ENCODE measurements around the gene PRSS27.

PRSS27 gene

DNA sequence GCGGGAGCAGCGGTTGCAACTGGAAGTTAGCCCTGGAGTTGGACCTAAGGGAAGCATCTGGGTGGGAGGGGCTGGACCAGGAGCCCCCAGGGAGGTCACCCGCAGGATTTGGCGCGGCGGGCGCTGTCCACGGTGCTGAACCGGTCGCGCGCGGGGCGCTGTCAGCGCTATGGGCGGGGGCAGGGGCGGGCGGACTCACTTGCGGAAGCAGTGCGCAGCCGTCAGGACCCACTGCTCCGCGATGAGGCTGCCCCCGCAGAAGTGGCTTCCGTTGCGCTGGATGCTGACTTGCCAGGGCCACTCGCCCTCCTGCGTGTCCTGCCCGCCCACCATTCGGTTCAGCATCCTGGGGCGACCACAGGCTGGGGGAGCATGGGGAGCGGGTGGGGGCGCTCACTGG, 4.5 kb downstream of the PRSS27 start:
- H3K27me3 ChIP-seq (ENCODE audit: insufficient read depth, low read length) = no peaks in the 10 kb centered on the region
- no peak overlapping the region for H2AFZ ChIP-seq (ENCODE audit: low read depth, low read length)
- no peak overlapping the region for H3K4me3 ChIP-seq (ENCODE audit: low read length)
- H3K36me3 ChIP-seq (ENCODE audit: insufficient read depth, low read length) = peaks cover 3% of the 10 kb centered on the region
- no peaks in the 10 kb centered on the region for H3K9me3 ChIP-seq (ENCODE audit: low read length)
- H3K4me1 ChIP-seq (ENCODE audit: insufficient read depth, low read length) = peaks cover 3% of the 10 kb centered on the region

DNA sequence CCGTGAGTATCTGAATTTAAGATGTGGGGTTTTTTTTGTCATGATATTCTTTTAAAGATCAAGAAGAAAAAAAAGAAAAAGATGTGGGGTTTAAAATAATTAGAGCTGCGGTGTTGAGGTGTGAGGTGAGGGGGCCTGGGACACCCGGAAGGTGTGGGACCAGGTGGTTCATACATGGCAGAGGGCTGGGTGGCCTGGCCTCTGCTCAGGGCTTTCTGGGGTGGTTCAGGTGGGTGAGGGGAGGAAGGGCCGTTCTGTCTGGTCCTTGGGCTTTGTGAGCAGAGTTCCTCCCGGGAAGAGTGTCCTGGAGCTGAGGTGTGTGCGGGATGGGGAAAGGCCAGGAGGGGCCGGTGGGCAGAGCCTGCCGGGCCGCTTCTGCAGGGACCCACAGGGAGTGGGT, 5.0 kb downstream of the PRSS27 start:
- H3K4me1 ChIP-seq (ENCODE audit: insufficient read depth, low read length) = peaks cover 3% of the 10 kb centered on the region
- no peaks in the 10 kb centered on the region for H3K9me3 ChIP-seq (ENCODE audit: low read length)
- H3K27me3 ChIP-seq (ENCODE audit: insufficient read depth, low read length) = no peaks in the 10 kb centered on the region
- no peak overlapping the region for H3K4me3 ChIP-seq (ENCODE audit: low read length)
- no peak overlapping the region for H2AFZ ChIP-seq (ENCODE audit: low read depth, low read length)
- peaks cover 3% of the 10 kb centered on the region for H3K36me3 ChIP-seq (ENCODE audit: insufficient read depth, low read length)

DNA sequence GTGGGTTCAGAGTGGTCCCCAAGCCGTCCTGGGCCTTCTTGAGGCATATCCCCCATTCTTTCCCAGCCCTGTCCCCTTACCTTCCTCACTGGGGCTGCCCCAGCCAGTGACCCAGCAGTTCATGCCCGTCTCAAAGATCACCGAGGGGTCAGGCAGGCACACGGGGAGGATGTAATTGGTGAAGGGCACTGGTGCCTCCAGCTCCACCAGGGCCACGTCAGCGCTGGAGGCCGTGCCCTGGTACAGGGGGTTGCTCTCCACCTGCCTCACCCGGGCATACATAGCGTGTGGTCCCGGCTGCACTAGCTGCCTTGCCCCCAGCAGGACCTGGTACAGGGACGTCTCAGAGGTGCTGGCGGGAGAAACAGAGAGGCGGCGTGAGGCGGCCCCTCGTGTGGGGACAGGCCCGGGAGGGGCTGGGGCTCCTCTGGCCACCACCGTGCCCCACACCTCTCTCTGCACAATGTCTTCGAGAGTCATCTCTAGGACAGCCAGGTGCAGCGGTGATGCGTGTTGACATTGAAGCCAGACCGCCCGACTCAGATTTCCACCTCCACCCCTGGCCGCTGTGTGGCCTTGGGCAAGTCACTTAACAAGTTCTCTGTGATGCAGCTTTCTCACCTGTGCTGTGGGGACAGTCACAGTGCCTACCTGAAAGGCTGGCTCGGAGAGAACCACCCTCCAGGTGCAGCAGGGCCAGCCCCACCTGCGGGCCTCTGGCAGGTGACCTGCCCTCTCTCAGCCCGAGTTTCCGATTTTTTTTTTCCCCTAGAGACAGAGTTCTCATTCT, 5.8 kb downstream of the PRSS27 start:
- Histone ChIP-seq H3K4me3 (ENCODE audit: low read length) (no peak overlapping the region), H3K36me3 (ENCODE audit: insufficient read depth, low read length) (peaks cover 6% of the 10 kb centered on the region), H3K9me3 (ENCODE audit: low read length) (no peaks in the 10 kb centered on the region), H2AFZ (ENCODE audit: low read depth, low read length) (no peak overlapping the region), H3K27me3 (ENCODE audit: insufficient read depth, low read length) (no peaks in the 10 kb centered on the region), H3K4me1 (ENCODE audit: insufficient read depth, low read length) (no peaks in the 10 kb centered on the region)

DNA sequence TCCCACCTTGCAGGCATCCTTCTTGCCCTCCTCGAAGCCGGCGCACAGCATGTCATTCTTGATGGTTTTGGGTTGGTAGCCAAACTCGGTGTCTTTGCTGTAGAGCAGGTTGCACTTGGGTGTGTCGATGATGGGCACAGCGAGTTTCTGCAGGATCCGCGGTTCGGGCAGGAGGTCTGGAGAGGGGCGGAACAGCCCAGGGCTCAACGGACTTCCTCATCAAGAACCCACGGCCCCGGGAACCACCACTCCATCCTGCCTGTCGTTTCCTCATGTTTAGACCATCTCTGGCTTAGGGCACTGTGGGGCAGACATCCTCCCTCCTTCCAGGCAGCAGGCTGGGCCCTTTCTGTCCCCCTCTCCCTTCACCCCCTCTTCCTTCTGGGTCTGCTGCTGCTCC, 6.5 kb downstream of the PRSS27 start:
- H3K27me3 ChIP-seq (ENCODE audit: insufficient read depth, low read length) = no peaks in the 10 kb centered on the region

DNA sequence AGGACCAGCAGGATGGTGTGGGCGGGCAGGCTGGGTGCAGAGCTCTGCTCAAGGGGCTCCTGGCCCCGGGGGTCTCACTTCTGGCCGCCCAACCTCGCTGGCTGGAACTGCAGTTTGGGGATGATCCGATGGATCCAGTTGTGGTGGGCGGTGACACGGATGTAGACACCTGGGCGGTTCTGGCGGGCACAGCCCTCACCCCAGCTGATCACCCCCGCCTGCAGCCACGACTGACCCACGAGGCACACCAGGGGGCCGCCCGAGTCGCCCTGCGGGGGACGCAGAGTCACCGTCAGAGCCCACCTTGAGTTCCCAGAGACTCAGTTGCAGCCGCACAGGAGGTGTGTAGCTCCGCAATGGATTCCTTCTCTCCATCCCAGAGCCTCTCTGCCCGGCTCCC, 7.5 kb downstream of the PRSS27 start:
- H2AFZ ChIP-seq (ENCODE audit: low read depth, low read length) = no peak overlapping the region
- peaks cover 19% of the 10 kb centered on the region for H3K36me3 ChIP-seq (ENCODE audit: insufficient read depth, low read length)
- no peaks in the 10 kb centered on the region for H3K4me1 ChIP-seq (ENCODE audit: insufficient read depth, low read length)
- no peak overlapping the region for H3K4me3 ChIP-seq (ENCODE audit: low read length)
- H3K9me3 ChIP-seq (ENCODE audit: low read length) = no peaks in the 10 kb centered on the region
- H3K27me3 ChIP-seq (ENCODE audit: insufficient read depth, low read length) = no peaks in the 10 kb centered on the region

More for the DNA sequence above, 6.5 kb downstream of the PRSS27 start:
- H3K9me3 ChIP-seq (ENCODE audit: low read length) = no peaks in the 10 kb centered on the region
- H3K4me1 ChIP-seq (ENCODE audit: insufficient read depth, low read length) = no peaks in the 10 kb centered on the region
- H3K36me3 ChIP-seq (ENCODE audit: insufficient read depth, low read length) = peaks cover 9% of the 10 kb centered on the region
- no peak overlapping the region for H2AFZ ChIP-seq (ENCODE audit: low read depth, low read length)
- no peak overlapping the region for H3K4me3 ChIP-seq (ENCODE audit: low read length)

DNA sequence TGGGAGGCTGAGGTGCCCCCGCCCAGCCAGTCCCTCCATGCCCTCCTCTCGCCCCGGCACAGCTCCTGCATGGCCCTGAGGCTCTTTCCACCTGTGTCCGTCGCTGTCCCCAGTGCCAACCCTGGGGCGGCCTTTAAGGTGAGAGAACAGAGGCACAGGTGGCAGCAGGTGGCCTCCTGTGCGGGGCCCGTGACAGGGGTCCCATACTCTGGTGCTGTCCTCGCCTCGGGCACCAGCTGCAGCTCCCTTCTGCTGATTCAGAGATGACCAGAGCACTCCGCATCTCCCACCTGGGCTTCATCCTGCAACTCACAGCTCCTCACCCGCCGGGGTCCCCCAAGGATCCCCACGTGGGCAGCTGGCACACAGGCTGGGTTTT, 8.0 kb downstream of the PRSS27 start:
- Histone ChIP-seq H3K36me3 (ENCODE audit: insufficient read depth, low read length) (peaks cover 24% of the 10 kb centered on the region), H2AFZ (ENCODE audit: low read depth, low read length) (no peak overlapping the region), H3K27me3 (ENCODE audit: insufficient read depth, low read length) (no peaks in the 10 kb centered on the region), H3K4me3 (ENCODE audit: low read length) (no peak overlapping the region), H3K4me1 (ENCODE audit: insufficient read depth, low read length) (no peaks in the 10 kb centered on the region), H3K9me3 (ENCODE audit: low read length) (no peaks in the 10 kb centered on the region)

DNA sequence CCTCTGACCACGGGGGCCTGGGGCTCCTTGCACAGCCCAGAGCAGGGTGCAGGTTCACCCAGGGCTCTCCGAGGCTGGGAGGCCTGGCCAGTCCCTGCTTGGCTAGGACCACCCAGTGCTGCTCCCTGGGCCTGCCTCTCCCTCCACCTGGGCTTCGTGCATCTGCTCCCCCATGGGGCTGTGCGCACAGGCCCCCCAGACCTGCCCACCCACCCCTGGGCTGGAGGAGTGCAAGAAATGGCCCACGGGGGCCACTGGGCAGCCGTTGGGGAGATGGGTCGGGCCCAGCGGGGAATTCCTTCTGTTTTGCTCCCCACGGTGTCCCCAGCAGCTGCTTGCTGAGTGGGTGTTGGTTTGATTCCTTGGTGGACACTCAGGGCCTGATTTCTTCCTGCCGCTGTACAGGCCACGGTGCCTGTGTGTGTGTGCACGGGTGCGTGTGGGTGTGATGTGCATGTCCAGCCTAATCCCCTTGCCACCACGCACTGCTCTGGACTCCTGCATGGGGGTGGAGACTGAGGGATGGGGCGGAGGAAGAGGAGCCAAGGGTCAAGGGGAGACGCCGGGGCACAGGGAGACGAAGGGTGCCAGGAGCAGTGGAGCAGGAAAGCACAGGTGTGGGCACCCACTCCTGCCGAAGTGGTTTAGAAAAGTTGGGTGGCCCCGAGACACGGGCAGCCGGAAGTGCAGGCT, 8.5 kb downstream of the PRSS27 start:
- Histone ChIP-seq H3K4me3 (ENCODE audit: low read length) (no peak overlapping the region), H2AFZ (ENCODE audit: low read depth, low read length) (no peak overlapping the region), H3K36me3 (ENCODE audit: insufficient read depth, low read length) (peaks cover 25% of the 10 kb centered on the region)

DNA sequence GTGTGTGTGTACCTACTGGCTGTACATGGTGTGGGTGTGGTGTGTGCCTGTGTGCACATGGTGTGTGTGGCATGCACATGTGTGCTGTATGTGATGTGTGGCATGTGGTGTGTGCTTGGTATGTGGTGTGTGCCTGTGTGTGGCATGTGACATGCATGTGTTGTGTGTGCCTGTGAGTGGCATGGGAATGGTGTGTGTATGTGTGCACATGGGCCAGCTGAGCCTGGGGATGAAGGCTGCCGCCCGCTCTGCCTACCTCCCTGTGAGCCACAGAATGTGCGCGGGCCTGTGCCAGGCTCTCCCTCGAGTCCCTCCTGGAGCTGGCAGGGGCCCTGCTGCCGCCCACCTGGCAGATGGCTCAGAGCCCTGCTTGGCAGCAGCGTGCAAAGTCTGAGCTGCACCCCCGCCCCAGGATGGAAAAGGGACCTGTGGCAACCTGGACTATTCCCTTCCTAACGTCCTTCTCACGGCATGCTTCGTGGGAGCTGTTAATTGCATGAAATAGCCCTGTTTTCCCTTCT, 9.3 kb downstream of the PRSS27 start:
- H3K4me3 ChIP-seq (ENCODE audit: low read length) = no peak overlapping the region
- H3K4me1 ChIP-seq (ENCODE audit: insufficient read depth, low read length) = no peaks in the 10 kb centered on the region
- no peaks in the 10 kb centered on the region for H3K27me3 ChIP-seq (ENCODE audit: insufficient read depth, low read length)
- H2AFZ ChIP-seq (ENCODE audit: low read depth, low read length) = no peak overlapping the region
- no peaks in the 10 kb centered on the region for H3K9me3 ChIP-seq (ENCODE audit: low read length)
- H3K36me3 ChIP-seq (ENCODE audit: insufficient read depth, low read length) = peaks cover 31% of the 10 kb centered on the region

More for the DNA sequence above, 8.5 kb downstream of the PRSS27 start:
- no peaks in the 10 kb centered on the region for H3K9me3 ChIP-seq (ENCODE audit: low read length)
- no peaks in the 10 kb centered on the region for H3K27me3 ChIP-seq (ENCODE audit: insufficient read depth, low read length)
- H3K4me1 ChIP-seq (ENCODE audit: insufficient read depth, low read length) = no peaks in the 10 kb centered on the region

DNA sequence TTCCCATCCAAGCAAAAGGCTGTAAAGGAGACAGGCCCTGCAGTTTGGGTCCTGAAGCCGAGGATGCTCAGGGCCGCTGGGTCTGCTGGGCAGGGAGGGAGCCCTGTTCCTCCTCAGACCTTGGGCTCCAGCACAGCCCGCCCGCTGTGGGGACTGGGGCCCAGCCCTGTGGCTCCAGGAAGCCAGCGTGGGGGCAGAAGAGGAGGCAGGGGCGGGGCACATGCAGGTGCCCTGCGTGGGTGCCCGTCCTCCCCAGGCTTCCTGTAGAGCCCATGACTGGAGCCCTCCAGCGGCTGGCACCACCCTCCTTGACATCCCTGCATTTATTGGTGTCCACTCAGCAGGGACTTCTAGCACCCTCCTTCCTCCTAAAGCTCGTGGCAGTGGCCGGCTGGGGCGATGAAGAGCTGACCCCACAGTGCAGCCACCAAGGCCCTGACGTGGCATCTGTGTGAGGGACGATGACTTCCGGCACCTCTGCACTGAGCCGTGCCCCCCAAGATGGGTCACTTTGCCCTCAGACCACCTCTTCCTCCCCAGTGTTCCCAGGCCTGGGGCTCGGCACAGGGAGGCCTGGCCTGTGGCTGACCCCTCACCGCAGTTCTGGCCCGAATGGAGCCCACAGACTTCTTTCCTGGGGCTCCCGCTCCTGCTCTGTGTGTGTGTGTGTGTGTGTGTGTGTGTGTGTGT, 9.9 kb downstream of the PRSS27 start:
- Histone ChIP-seq H2AFZ (ENCODE audit: low read depth, low read length) (no peak overlapping the region), H3K36me3 (ENCODE audit: insufficient read depth, low read length) (peaks cover 36% of the 10 kb centered on the region), H3K4me3 (ENCODE audit: low read length) (no peak overlapping the region), H3K9me3 (ENCODE audit: low read length) (no peaks in the 10 kb centered on the region), H3K27me3 (ENCODE audit: insufficient read depth, low read length) (no peaks in the 10 kb centered on the region), H3K4me1 (ENCODE audit: insufficient read depth, low read length) (no peaks in the 10 kb centered on the region)

DNA sequence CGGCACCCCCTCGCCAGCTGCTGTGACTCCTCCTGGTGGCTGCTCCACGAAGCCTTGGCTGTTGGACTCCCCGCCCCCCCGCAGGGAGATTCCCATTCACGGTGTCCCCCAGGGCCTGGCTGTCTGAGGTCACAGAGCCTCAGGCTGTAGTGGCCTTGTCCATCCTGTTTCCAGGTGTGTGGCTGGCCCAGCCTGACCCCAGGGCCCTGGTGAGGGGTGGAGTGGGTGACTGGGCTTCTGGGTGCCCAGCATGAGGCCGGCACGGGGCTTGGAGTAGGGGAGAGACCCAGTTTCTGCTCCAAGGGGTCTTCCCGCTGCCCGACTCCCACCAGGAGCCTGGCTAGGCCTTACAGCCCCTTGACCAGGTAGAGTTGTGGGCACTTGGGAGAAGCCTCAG, 10.4 kb downstream of the PRSS27 start:
- Histone ChIP-seq H3K4me3 (ENCODE audit: low read length) (no peak overlapping the region), H3K27me3 (ENCODE audit: insufficient read depth, low read length) (no peaks in the 10 kb centered on the region), H3K4me1 (ENCODE audit: insufficient read depth, low read length) (no peaks in the 10 kb centered on the region), H3K36me3 (ENCODE audit: insufficient read depth, low read length) (peaks cover 42% of the 10 kb centered on the region), H2AFZ (ENCODE audit: low read depth, low read length) (no peak overlapping the region), H3K9me3 (ENCODE audit: low read length) (no peaks in the 10 kb centered on the region)

DNA sequence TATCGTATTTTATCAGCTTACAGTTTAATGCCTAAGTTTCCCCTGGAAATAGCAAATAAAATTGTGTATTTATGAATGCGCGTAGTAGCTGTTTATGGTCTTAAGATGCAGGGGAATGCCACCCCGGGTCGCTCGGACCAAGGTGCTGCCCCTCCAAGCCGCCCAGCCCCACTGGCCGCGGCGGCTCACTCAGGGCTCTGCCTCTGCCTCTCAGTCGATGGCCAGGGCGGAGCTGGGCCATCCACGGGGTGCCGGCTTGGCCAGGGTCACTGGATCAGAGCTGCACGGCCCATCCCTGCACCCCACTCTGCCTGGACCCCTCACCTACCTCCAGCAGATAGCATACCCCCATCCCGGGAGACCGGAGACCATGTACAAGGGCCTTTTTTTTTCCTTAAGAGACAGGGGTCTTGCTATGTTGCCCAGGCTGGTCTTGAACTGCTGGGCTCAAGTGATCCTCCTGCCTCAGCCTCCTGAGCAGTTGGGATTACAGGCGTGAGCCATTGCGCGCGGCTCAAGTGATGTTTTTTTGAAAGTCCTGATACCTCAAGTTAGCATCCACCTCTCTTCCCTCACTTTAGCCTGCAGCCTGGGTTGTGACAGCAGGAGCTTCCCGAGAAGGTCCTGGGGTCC, 11.0 kb downstream of the PRSS27 start:
- H3K27me3 ChIP-seq (ENCODE audit: insufficient read depth, low read length) = no peaks in the 10 kb centered on the region
- H3K4me1 ChIP-seq (ENCODE audit: insufficient read depth, low read length) = no peaks in the 10 kb centered on the region
- H2AFZ ChIP-seq (ENCODE audit: low read depth, low read length) = no peak overlapping the region
- no peaks in the 10 kb centered on the region for H3K9me3 ChIP-seq (ENCODE audit: low read length)
- H3K36me3 ChIP-seq (ENCODE audit: insufficient read depth, low read length) = peaks cover 42% of the 10 kb centered on the region
- H3K4me3 ChIP-seq (ENCODE audit: low read length) = no peak overlapping the region

DNA sequence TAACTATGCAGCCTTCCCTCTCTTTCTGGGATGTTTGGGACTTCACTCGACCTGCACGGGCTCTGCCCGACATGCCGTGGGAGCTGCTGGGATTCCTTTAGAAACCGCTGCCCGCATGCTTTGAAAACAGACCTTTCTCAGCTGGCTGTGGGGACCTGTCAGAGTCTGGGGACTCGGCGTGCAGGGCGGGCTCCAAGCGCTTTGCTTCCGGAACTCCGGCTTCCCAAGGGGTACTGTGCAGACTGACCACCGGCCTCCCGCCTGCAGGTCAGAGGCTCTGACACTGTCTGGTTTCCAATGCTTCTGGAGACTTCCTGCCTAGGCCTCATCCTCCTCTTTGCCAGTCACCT, 11.8 kb downstream of the PRSS27 start:
- no peaks in the 10 kb centered on the region for H3K27me3 ChIP-seq (ENCODE audit: insufficient read depth, low read length)
- no peak overlapping the region for H2AFZ ChIP-seq (ENCODE audit: low read depth, low read length)
- H3K4me3 ChIP-seq (ENCODE audit: low read length) = no peak overlapping the region
- H3K9me3 ChIP-seq (ENCODE audit: low read length) = no peaks in the 10 kb centered on the region
- peaks cover 40% of the 10 kb centered on the region for H3K36me3 ChIP-seq (ENCODE audit: insufficient read depth, low read length)
- H3K4me1 ChIP-seq (ENCODE audit: insufficient read depth, low read length) = no peaks in the 10 kb centered on the region

Data from neuron (in vitro differentiated cells).